Progenitor cell of endocrine pancreas (in vitro differentiated cells): ENCODE data around the gene TMX1. TPM values are rescaled to one million over a fixed set of nuclear protein-coding genes. Genes with fewer than 3 reads are reported as not detected.

ENCODE experiments used
- DNase-seq: peaks from one replicate; pipeline ENCODE4 v3.0.0; 2021; ENCODE audit warnings: low spot score; ENCODE audit not compliant: unreplicated experiment
- H3K27ac Mint-ChIP-seq: 2 replicates; pipeline ENCODE4 v1.8.0; 2021; ENCODE audit warnings: mild to moderate bottlenecking, moderate library complexity, mixed read lengths
- H3K27me3 Mint-ChIP-seq: 2 replicates; pipeline ENCODE4 v1.8.0; 2021; ENCODE audit warnings: mixed read lengths
- H3K36me3 Mint-ChIP-seq: 2 replicates; pipeline ENCODE4 v1.8.0; 2022; ENCODE audit warnings: mixed read lengths; ENCODE audit not compliant: insufficient read depth
- H3K4me1 Mint-ChIP-seq: 2 replicates; pipeline ENCODE4 v1.8.0; 2021; ENCODE audit warnings: low read depth, mixed read lengths
- H3K4me3 Mint-ChIP-seq: 2 replicates; pipeline ENCODE4 v1.8.0; 2021; ENCODE audit warnings: low read depth, mild to moderate bottlenecking, moderate library complexity, mixed read lengths
- H3K9me3 Mint-ChIP-seq: 2 replicates; pipeline ENCODE4 v1.8.0; 2021; ENCODE audit warnings: low read depth, mixed read lengths
- total RNA-seq: library from RNA; stranded (reverse); gene quantifications from 2 replicates; pipeline ENCODE4 v1.2.1, GENCODE V29; 2021
- TF ChIP-seq, protein P1 (sequence below): fragments of 200-600 bp; sonication (generic); IDR thresholded peaks from one replicate; pipeline ENCODE4 v1.5.0; 2021; ENCODE audit warnings: antibody characterized with exemption, mild to moderate bottlenecking; ENCODE audit not compliant: unreplicated experiment

The TMX1 gene
- total RNA-seq, 1 donor from 2014 or later = 31.3 TPM

DNA sequence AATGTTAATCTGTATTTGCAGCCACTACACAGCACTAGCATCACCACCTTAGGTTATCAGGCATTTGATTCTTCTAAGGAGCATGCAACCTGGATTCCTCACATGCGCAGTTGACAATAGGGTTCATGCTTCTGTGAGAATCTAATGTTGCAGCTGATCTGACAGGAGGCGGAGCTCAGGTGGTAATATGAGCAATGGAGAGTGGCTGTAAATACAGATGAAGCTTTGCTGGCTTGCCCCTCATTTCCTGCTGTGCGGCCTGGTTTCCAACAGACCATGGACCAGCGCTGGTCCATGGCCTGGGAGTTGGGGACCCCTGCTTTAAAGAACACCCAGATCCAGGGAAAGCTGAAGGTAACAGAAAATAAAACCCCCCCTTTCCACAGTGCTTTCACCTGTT is 51.0 kb downstream of the TMX1 start:
- no peaks in the 10 kb centered on the region for H3K4me1 Mint-ChIP-seq
- TF ChIP-seq, protein P1, sequence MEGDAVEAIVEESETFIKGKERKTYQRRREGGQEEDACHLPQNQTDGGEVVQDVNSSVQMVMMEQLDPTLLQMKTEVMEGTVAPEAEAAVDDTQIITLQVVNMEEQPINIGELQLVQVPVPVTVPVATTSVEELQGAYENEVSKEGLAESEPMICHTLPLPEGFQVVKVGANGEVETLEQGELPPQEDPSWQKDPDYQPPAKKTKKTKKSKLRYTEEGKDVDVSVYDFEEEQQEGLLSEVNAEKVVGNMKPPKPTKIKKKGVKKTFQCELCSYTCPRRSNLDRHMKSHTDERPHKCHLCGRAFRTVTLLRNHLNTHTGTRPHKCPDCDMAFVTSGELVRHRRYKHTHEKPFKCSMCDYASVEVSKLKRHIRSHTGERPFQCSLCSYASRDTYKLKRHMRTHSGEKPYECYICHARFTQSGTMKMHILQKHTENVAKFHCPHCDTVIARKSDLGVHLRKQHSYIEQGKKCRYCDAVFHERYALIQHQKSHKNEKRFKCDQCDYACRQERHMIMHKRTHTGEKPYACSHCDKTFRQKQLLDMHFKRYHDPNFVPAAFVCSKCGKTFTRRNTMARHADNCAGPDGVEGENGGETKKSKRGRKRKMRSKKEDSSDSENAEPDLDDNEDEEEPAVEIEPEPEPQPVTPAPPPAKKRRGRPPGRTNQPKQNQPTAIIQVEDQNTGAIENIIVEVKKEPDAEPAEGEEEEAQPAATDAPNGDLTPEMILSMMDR = no peak
- H3K27ac Mint-ChIP-seq = no peak overlapping the region
- no peaks in the 10 kb centered on the region for H3K27me3 Mint-ChIP-seq
- no peaks in the 10 kb centered on the region for H3K36me3 Mint-ChIP-seq
- H3K4me3 Mint-ChIP-seq = no peak overlapping the region
- H3K9me3 Mint-ChIP-seq = no peaks in the 10 kb centered on the region
- DNase-seq = no peak

DNA sequence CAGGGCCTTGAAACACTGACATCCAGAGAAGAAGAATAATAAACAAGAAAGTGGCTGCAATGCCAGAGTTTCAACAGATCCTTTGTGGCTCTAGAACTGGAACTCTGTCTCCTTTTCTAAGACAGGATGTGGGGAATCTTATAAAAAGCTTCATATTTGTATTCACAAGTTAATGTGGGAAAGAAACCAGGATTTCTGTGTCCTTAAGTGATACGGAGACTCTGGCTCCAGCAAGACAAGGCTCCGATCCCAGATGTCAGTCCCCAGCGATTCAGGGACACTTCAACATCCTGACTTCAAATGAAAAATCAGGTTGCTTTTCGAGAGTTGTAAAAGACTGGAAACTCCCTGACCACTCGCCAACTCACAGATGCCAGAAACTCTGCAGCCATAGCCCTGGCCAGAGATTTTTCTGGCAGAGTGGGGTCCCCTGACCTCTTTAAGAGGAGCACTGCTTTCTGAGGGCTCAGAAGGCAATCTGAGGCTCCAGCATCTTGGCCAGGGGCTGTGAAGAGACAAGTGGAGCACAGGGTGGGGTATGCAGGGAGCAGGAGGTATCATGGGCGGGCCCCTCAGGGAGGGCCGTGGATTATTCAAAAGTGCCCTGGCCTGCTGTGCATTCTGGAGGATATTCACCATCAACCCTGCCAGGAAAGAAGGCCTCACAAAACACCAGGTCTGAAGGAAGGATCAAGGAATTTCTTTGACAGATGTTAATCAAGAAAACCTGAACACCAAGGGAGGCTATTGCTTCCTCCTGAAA is 53.3 kb downstream of the TMX1 start:
- Mint-ChIP-seq H3K4me1 (no peaks in the 10 kb centered on the region), H3K36me3 (no peaks in the 10 kb centered on the region), H3K27ac (no peak overlapping the region), H3K4me3 (no peak overlapping the region), H3K27me3 (no peaks in the 10 kb centered on the region), H3K9me3 (no peaks in the 10 kb centered on the region)
- TF ChIP-seq, protein P1 = no peak
- DNase-seq = no peak

DNA sequence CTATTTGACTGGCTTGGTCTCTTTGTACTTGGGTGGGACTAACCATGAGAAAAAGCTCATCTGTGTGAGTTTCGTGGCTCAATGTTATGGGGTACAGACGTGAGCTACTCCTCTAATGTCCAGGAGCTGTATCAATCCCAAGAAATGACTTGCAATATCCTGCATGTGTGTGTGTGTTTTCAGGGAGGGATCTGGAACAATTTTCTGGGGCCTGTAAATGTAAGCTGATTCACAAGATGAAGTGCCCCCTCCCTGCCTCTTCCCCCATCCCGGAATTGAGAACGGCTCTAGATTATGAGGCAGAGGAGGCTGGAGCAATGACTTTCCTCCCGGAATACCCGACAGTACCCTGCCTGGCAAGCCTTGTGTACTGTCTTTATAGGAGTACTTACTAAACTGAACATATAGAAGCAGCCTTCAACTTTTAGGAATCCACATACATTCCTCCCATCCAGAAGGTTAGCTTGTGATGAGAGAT is 53.9 kb downstream of the TMX1 start:
- H3K4me3 Mint-ChIP-seq = no peak overlapping the region
- H3K9me3 Mint-ChIP-seq = no peaks in the 10 kb centered on the region
- H3K27ac Mint-ChIP-seq = no peak overlapping the region
- TF ChIP-seq, protein P1 = no peak
- no peak for DNase-seq
- H3K27me3 Mint-ChIP-seq = no peaks in the 10 kb centered on the region
- H3K36me3 Mint-ChIP-seq = no peaks in the 10 kb centered on the region
- H3K4me1 Mint-ChIP-seq = no peaks in the 10 kb centered on the region

DNA sequence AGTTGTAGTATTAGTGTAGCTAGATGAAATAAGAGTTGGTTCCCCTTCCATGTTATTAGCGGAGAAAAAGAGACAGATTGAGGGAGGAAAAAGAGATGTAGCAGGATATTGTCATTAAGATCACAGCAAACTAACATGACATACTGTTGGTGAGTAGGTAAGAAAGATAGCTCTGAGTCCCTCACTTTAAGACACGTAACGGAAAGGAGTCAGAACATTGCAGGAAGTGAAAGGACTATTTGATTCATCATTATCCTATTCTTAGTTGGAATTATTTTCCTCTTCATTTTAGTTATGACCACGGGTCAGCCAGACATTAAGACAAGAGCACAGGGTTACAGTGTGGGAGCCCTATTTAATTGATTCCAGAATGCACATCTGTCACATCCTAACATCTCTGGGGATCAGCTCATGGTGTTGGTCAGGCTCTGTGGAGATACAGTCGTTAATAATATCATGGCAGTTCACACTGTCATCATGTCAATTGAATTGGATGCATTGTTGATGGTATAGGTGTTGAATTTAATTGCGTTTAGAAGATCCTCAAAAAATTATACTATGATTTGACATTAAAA is 55.0 kb downstream of the TMX1 start:
- H3K36me3 Mint-ChIP-seq = no peaks in the 10 kb centered on the region
- TF ChIP-seq, protein P1 = no peak
- DNase-seq = no peak
- no peak overlapping the region for H3K4me3 Mint-ChIP-seq
- H3K27me3 Mint-ChIP-seq = no peaks in the 10 kb centered on the region
- no peak overlapping the region for H3K27ac Mint-ChIP-seq
- H3K4me1 Mint-ChIP-seq = no peaks in the 10 kb centered on the region
- H3K9me3 Mint-ChIP-seq = no peaks in the 10 kb centered on the region

DNA sequence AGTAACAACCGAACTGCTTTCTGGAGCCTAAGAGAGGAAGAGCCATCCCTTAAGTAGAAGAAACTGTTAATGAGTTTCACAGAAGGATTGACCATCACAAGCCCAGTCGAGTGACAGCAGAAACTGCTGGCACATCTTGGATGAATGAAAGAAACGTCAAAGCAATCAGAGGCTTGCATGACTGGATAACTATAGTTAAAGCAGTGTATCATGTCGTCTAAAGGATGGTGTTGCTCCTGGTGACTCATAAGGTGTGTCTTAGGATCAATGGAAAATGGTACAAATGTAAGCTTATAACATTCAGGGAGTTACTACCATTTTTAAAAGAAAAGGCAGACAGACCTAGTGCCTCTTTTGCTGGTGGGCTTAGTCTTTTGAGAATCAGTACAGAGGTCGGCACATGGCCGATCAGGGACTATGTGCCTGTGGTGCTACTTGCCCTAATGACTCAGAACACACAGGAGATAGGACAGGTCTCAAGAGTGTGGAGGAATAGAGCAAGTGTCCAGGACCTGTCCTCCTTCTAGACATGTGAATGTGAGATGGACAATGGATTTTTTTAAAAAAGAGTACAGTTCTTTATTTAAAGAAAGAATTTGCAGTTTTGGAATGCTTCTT is 55.7 kb downstream of the TMX1 start:
- Mint-ChIP-seq H3K9me3 (no peaks in the 10 kb centered on the region), H3K4me3 (no peak overlapping the region), H3K27me3 (no peaks in the 10 kb centered on the region), H3K36me3 (no peaks in the 10 kb centered on the region), H3K27ac (no peak overlapping the region), H3K4me1 (no peaks in the 10 kb centered on the region)
- TF ChIP-seq, protein P1 = no peak
- DNase-seq = no peak
